Measurements from ENCODE around the gene CSNK1G2.

The CSNK1G2 gene

GRCh38 chr19:1917146-1917545, 23.8 kb upstream of the CSNK1G2 start:
- no peak for TF ChIP-seq CTCF (IDR thresholded peaks at IDR 0.05; ENCODE audit: control extremely low read depth, extremely low read depth, low read depth, missing control alignments)
- no peak for DNase-seq (ENCODE audit: extremely low spot score)
- CTCF ChIA-PET: interaction anchor here (1.2 to 1.8 kb wide), 3 partner anchors 11 to 20 kb away, joined by 4 to 6 read pairs (median 4); no protein-coding TSS in a partner anchor
- POLR2A ChIA-PET: no interaction called here

GRCh38 chr19:1917926-1918325, 23.0 kb upstream of the CSNK1G2 start:
- ChIA-PET CTCF (no interaction called here), POLR2A (no interaction called here)
- TF ChIP-seq CTCF (IDR thresholded peaks at IDR 0.05; ENCODE audit: control extremely low read depth, extremely low read depth, low read depth, missing control alignments): no peak
- DNase-seq (ENCODE audit: extremely low spot score): no peak

- CTCF ChIA-PET: interaction anchor here (1.3 kb wide), 1 partner anchor 10 kb away, joined by 3 read pairs; no protein-coding TSS in a partner anchor
- no peak for TF ChIP-seq CTCF (IDR thresholded peaks at IDR 0.05; ENCODE audit: control extremely low read depth, extremely low read depth, low read depth, missing control alignments)
- DNase-seq (ENCODE audit: extremely low spot score): no peak
- POLR2A ChIA-PET: interaction anchor here (0.6 kb wide), 1 partner anchor 9 kb away, joined by 5 read pairs; no protein-coding TSS in a partner anchor
These were observed 22.0 kb upstream of the CSNK1G2 start for GRCh38 chr19:1918975-1919374.

GRCh38 chr19:1920644-1921043, 20.3 kb upstream of the CSNK1G2 start:
- ChIA-PET POLR2A (no interaction called here), CTCF (interaction anchor here (1.5 kb wide), 1 partner anchor 9 kb away, joined by 5 read pairs; no protein-coding TSS in a partner anchor)
- no peak for TF ChIP-seq CTCF (IDR thresholded peaks at IDR 0.05; ENCODE audit: control extremely low read depth, extremely low read depth, low read depth, missing control alignments)
- DNase-seq (ENCODE audit: extremely low spot score): no peak

- ChIA-PET CTCF (interaction anchor here (1.0 kb wide), 1 partner anchor 96 kb away, joined by 3 read pairs; no protein-coding TSS in a partner anchor), POLR2A (no interaction called here)
- DNase-seq (ENCODE audit: extremely low spot score): no peak
- TF ChIP-seq CTCF (IDR thresholded peaks at IDR 0.05; ENCODE audit: control extremely low read depth, extremely low read depth, low read depth, missing control alignments): no peak
These were observed 19.6 kb upstream of the CSNK1G2 start for GRCh38 chr19:1921326-1921725.

GRCh38 chr19:1921825-1922224, 19.1 kb upstream of the CSNK1G2 start:
- ChIA-PET CTCF (interaction anchor here (1.0 kb wide), 1 partner anchor 96 kb away, joined by 3 read pairs; no protein-coding TSS in a partner anchor), POLR2A (no interaction called here)
- no peak for TF ChIP-seq CTCF (IDR thresholded peaks at IDR 0.05; ENCODE audit: control extremely low read depth, extremely low read depth, low read depth, missing control alignments)
- DNase-seq (ENCODE audit: extremely low spot score): no peak

Data from GM10248 (cell line).